ENCODE results near the gene SDF4.

SDF4 gene

DNA sequence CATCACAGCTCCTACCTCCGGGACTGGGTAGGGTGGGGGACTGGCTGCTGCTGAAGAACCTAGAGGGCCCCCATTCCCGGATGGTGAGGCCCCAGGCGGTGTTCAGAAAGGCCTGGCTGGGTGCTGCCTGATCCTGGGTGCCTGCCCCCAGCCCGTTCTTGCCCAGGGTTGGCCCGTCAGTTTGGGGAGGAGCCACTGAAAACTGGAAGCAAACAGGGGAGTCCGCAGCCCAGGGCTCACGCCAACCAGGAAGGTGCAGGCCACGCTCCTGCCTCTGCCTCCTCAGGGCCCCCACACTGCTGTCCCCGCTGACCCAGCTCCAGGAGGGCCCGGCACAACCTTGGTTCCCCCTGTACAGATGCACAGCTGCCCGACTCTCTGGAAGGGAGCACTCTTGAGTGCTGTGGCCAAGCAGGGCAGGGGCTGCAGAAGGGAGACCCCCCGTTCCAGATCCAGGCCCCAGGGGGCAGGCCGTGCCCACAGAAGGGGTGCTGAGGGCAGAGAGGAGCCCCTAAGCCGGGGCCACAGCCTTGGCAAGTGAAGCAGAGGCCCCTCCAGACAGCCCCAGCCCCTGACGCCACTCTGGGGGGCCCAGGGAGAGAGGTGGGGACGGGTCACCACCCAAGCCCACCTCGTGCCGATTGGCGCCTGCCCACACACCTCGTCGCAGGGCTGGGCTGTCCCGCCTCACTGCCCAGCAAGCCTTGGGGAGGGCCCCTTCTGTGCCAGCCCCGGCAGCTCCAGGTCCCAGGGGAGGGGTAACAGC is 9.2 kb upstream of the SDF4 start:
- no peak for DNase-seq

DNA sequence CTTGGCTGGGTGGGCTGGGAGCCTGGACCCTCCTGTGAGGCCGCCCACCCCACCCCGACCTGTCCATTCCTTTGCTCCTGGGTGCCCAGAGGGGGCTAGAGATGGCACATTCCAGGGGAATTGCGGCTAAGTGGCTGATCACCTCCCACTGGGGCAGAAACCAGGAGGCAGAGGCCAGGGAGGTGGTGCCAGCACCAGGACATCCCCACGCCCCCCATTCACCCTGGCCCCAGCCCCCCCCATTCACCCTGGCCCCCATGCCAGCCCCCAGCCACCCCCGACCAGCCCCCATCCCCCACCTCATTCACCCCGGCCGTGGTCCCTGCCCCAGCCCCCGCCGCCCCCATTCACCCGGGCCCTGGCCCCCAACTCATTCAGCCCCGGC is 8.5 kb upstream of the SDF4 start:
- DNase-seq = no peak

DNA sequence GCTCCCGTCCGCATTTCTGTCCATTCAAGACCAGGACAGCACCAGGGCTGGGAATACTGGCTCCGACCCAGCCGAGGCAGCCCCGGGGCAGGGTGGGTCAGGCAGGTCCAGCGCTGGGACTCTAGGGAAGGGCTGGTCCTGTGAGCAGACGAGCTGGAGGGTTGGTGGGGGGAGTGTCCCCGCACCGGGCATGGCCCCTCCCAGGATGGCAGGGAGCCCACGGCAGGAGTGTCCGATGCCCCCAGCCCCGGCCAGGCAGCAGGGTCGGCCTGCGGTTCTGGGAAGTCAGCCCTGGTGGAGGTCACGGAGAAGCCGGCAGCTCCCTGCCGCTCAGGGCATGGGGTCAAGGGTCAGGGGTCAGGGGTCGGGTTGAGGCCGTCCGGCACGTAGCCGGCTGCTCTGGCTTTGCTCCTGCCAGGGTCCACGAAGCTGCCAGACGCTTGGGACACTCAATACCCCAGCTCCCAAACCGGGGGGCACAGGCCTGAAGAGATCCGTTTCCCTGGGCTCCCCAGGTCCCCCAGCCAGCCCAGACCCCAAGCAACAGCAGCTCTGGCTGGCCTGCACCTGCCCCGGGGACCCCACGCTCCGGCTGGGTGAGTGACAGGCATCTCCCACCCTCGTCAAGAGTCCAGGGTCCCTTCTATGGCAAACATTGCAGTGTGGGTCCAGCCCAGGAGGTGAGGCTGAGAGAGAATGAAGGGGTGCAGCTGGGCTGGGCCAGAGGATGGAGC is 8.0 kb upstream of the SDF4 start:
- no peak for DNase-seq

DNA sequence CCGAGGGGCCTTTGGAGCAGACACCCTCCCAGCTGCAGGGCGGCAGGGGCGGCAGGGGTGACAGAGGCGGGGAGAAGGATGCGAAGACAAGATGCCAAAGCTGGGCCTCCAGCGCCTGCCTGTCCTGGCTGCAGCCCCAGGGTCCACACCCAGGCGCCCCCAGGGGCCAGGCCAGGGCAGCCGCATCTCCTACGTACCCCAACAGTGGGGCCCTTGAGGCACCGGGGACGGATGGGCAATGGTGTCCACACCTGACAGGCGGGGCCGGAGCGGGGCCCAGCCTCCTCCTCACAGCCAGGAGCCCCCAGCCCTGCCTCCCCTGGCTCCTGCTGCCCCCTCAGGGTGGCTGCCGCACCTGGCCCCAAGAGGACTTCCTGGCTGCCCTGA is 7.4 kb upstream of the SDF4 start:
- no peak for DNase-seq

DNA sequence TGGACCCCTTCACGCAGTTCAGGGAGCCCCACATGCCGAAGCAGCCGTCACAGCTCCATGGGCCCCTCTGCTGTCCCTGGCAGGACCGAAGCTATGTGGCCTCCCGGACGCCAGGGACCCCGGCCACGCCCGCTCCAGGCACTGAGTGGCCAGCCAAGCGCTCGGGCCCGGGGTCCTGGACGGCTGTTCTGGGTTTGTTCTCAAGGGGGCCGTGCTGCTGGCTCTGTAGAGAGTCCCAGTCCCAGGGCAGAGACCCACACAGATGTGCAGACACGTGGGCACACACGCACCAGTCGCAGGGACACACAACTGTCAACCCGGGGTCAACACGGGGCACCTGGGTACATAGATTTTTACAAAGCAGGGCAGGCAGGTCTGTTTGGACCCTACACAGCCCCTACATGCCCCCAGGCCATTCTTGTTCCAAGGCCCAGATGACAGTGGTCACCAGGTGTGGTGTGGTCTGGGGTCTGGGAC is 6.9 kb upstream of the SDF4 start:
- DNase-seq = no peak

DNA sequence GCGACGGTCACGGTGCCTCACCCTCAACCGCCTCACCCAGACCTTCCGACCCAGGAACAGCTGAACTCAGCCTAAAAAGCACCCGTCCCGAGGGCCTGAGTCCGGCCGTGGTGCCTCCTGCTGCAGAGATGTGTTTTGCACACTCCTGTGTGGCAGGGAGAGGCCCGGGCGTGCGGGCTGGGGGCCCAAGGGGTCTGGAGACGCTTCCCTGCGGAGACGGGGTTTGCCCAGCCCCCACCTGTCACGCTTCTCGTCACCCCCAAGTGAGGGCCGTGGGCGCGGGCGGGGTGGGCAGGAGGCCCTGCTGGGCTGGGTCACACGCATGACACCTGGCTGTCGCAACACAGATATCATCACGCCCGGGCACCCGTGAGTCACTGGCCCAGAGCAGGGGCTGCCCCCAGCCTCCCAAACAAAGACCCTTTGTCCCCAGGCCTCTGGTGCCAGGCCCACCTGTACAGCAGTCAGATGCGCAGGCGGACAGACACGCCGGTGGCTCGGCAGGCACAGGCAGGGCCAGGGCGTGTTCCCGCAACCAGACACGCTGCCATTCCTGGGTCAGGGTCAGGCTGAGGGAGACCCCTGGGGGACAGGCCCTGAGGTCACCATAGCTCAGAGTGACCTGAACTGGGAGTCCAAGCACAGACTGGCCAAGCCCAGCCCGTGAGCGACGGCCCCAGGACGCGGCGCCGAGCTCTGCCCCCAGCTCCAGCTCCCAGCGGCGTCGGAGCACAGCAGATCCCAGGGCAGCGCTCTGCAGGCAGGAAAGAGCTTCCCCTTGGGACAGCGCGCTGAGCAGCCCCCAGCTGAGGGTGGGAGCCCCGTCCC is 6.3 kb upstream of the SDF4 start:
- no peak for DNase-seq

DNA sequence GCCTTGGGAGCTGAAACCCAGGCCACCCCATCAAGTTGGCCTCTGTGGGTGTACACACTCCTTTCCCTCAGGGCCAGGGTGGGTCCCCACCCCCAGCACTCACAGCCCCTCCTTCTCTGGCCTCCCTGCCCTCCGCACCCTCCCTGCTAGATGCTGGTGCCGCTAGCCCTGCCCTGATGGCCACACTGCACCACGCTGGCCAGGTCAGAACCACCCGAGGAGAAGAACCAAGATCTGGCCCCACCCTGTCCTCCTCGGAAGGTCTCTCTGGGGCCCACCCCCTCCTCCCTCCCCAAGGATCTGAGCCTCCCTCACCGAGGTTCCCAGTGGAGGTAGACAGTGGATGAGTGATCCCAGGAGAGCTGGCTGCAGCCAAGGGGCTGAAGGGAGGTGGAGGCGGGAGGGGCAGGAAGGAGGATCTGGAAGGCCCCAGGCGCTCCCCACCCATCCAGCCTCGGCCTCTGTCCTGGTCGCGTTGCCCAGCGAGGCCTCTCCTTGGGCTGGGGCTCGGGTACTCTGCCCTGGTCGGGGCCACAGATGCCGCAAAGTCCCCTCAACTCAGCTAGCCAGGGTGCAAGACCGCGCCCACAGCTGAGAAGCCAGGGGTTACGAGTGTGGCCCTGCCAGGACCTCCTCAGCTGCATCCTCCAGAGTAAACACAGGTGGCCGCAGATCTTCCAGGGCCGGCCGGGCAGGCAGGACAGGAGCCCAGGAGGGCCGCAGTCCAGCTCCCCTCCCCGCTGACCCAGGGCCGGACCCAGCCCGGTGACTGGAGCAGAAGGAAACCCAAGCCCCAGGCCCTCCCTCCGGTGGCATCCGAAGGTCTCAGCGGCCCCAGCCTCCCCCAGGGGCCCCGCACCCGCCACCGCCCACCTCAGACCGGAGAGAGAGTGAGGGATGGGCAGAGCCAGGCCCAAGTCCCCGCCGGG is 5.4 kb upstream of the SDF4 start:
- no peak for DNase-seq

DNA sequence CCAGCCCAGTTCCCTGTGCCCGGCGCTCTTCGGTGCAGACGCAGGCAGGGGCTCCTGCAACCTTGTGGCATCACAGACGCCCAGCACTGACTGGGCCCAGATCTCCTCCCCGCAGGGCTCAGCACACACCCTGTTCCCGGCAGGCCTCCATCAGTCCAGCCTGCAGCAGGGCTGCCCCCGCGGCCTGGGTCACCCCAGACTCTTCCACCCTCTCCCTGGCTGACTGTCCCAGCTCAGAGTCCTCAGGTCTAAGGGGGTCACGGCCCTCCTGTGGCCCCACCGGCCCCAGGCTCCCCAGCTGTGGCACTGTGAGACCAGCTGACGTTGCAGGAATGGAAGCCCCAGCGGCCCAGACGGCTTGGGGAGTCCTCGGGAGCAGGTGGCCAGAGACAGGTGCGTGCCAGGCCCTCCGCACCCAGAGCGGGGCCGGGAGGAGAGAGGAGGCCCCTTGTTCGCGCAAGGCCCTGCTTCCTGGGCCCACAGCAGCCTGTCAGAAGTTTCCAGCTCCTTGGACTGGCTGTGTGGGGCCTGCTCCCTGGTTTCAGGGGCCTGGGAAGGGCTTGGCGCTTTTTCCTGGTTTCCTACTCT is 4.5 kb upstream of the SDF4 start:
- no peak for DNase-seq

DNA sequence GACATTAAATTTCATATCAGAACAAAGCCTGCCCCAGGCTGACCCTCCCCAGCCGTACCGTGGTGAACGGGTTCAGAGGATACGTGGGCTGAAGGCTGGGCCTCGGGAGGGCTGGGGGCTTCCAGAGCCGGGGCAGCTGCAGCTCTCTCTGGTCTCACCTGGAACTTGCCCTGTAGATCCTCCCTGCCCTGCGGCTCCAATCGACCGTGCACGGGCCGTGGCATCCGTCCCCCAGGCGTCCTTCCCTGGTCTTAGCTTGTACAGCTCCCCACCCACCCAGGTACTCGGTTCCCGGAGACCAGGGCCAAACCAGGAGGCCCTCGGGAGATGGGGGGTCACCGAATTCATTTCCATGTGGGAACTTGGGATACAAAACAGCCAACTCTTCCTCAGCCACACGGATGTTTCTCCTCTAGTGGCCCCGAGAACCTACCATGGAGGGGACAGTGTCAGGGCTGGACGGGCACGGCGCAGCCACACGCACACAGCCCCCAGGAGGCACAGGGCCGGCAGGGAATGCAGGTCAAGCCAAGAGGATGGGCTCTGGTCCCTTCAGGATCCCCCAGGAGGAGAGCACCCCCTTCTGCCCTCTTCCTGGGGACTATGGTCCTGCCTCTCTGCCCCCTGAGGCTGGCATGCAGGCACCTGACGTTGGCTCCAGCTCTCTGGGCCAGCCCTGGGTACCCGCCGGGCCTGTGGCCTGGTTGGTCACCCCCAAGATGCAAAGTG is 3.4 kb upstream of the SDF4 start:
- no peak for DNase-seq

DNA sequence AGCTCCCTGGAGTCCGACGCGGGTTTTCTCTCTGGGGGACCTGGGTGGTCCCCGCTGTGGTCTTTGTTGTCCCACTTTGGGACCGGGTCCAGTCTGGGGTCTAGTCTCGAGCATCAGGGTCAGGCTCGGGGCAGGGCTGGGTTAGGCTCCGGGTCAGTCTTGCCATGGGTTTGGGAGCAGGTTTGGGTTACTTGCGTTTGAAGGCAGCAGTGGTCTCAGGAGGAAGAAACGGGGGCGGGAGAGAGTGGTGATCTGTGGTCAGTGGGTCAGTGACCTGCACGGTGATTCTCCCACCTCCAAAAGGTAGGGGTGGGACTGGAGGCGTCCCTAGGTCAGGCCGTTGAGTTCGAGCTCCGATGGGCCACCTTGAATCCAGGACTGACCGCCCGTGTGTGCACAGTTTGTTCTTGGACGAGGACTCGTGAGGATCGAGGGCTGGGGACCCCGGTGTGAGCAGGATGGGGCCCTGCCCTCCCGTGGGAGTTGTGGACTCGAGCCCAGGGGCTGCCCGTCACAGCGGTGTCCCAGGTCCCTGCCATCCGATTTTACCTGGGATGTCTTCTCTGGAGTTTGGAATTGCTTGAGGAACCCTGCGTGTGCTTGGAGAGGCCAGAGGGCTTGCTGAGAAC is 2.5 kb upstream of the SDF4 start:
- DNase-seq = no peak

DNA sequence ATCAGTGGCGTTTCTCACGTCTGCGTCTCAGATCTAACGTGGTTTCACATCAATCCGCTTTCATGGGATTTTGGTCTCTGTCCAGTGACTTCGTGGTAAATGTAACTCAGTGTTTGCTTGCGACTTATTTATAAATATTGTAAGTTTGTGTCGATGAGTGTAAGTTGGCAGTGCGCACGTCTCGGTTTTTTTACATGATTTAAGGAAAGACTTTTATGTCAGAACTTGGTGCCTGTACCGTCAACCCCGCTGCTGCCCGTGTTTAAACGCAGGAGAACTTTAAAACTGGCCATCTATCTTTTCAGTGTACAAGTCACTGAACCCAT is 1.7 kb upstream of the SDF4 start:
- DNase-seq = no peak

DNA sequence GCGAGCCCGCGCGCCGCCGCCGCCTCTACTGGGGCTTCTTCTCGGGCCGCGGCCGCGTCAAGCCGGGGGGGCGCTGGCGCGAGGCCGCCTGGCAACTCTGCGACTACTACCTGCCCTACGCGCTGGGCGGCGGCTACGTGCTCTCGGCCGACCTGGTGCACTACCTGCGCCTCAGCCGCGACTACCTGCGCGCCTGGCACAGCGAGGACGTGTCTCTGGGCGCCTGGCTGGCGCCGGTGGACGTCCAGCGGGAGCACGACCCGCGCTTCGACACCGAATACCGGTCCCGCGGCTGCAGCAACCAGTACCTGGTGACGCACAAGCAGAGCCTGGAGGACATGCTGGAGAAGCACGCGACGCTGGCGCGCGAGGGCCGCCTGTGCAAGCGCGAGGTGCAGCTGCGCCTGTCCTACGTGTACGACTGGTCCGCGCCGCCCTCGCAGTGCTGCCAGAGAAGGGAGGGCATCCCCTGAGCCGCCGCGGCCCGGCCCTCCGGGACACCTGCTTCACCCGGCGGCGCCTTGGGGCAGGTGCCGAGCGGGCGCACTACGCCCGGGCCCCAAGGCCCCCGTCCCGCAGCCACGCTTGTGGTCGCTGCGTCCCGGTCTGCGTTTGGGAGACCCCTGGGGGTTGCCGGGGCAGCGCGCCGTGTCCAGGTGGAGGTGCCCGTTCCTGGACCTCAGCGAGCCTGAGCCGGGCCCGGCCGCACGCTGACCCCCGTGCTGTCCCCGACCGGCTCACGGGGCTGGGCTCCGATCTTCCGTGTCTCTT is 1.2 kb upstream of the SDF4 start:
- DNase-seq = no peak

DNA sequence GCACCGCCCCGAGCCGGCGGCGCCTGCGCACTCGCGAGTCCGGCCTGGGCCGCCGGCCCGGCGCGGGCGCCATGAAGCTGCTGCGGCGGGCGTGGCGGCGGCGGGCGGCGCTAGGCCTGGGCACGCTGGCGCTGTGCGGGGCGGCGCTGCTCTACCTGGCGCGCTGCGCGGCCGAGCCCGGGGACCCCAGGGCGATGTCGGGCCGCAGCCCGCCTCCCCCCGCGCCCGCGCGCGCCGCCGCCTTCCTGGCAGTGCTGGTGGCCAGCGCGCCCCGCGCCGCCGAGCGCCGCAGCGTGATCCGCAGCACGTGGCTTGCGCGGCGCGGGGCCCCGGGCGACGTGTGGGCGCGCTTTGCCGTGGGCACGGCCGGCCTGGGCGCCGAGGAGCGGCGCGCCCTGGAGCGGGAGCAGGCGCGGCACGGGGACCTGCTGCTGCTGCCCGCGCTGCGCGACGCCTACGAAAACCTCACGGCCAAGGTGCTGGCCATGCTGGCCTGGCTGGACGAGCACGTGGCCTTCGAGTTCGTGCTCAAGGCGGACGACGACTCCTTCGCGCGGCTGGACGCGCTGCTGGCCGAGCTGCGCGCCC is 501 bp upstream of the SDF4 start, which contains the start of gene B3GALT6:
B3GALT6 (plus strand) TSS at position 30 of the 588 bp plus-strand sequence; CDS start at position 72, 42 bp downstream.
- no peak for DNase-seq

DNA sequence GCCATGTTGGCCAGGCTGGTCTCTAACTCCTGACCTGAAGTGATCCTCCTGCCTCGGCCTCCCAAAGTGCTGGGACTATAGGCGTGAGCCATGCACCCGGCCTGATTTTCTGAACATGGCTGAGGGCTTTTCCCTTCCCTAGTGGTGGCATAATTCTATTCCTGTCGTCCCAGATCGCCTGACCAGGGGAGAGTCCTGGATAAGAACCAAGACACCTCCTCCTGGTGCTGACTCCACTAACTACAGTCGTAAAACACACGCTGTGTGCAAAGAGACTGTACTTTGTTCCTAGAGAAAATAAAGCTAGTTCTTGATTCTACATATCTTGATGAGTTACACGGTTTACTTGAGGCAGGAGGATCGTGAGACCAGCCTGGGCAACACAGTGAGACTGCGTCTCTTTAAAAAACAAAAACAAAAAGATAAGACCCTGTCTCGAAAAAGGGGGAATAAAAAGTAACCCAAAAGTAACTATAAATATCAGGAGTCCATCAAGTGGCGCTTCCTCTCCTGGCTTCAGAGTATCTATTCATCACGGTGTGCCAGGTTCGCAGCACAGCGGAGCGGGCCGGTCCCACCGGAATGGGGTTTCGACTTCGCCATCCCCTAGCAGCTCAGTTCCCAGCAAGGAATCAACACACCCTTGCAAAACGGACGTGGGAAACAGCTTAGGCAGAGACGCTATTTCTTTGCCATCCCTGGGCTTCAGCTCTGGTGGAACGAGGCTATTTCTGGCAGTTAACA is 973 bp downstream of the SDF4 start:
- no peak for DNase-seq

DNA sequence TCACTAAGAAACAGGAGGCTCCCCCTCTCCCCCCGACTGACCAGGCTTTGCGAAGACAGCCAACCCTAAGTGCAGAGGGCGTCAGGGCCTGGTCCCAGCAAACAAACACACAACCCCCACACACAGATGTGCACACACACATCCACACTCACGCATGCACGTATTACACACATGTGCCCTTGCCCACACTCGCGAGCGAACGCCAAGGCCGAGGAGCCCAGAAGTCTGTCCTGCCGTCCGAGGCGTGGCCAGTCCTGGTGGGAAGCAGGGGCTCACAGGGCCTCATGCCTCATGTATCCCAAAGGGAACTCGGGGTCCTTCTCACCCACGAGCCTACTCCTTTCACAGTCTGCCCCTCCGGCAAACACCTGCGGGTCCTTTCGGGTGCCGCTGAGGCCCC is 2.0 kb downstream of the SDF4 start:
- DNase-seq = no peak

DNA sequence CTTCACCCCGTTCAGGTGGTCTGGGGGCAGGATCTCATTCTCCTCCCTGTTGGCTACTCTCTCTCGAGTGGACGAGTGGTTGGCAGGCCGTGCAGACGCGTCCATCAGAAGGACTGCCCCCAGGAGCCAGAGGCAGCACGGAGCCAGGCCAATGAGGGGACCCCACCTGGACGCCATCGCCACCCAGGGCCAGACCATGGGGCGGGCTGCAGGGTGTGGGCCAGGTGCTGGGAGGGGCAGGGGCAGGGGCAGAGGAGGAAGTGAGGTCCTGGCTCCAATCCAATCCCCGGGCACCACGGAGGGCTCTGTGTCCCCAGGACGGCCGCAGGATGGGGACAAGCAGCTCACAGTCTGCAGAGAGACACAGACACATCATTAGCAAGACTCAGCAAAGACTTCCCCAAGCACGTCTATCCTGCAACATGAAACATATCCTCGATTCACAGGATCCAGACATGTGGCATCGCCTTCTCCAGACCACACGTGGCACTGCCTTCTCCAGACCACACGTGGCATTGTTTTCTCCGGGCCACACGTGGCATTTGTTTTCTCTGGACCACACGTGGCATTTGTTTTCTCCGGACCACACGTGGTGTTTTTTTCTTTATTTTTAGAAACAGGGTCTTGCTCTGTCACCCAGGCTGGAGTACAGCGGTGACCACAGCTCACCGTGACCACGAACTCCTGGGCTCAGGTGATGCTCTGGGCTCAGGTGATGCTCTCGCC is 3.0 kb downstream of the SDF4 start:
- no peak for DNase-seq

DNA sequence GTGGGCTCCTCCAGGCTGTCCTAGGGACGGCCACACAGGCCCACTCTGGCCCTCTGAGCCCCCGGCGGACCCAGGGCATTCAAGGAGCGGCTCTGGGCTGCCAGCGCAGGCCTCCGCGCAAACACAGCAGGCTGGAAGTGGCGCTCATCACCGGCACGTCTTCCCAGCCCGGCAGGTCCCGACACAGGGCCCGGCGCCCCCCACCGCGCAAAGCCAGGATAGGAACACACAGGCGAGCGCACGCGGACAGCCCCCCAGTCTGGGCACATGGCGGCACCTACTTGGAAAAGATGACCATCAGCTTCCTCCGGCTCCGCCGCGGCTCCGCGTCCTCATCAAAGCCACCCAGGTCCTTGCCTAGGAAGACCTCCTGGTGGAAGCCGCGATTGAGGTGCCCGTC is 3.6 kb downstream of the SDF4 start:
- no peak for DNase-seq

DNA sequence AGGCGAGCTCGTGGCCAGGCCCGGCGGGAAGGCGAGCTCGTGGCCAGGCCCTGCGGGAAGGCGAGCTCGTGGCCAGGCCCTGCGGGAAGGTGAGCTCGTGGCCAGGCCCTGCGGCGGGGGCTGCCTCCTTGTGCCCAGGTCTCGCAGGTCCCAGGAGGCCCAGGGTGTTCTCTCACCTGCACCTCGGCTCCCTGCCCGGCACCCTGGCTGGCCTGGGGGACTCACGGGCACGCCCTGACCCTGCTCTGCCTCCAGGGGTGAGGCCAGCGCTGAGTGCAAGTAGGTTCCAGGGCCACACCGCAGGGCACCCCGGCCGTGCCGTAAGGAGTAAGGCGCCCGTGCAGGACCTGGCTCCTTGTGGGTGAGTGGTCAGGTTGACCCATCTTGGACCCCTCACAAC is 4.4 kb downstream of the SDF4 start:
- DNase-seq = no peak
